Suprapubic skin (tissue), 4 donors: ENCODE results near the gene TWSG1.
A peak's percentile ranks its signal among the peaks of the same experiment; 100 is the strongest.

Experiments used
- POLR2A ChIP-seq, 2 donors: fragments of 450-650 bp; IDR thresholded peaks; one replicate each; pipeline ENCODE4 v1.6.1; 2017; ENCODE audit warnings: antibody characterized with exemption in 2 of 2, mild to moderate bottlenecking in 2 of 2, moderate library complexity in 2 of 2
- POLR2AphosphoS5 ChIP-seq, 3 donors: sonication (generic); formaldehyde crosslinking; IDR thresholded peaks; one replicate each; pipeline ENCODE4 v1.6.1; 2017; ENCODE audit warnings: antibody characterized with exemption in 3 of 3
- TF ChIP-seq, protein P1 (sequence below), 2 donors: fragments of 200-600 bp in 1 of 2; fragments of 450-650 bp in 1 of 2; sonication (generic) in 1 of 2; IDR thresholded peaks; one replicate each; pipeline ENCODE4 v1.5.1; 2016 to 2019; ENCODE audit warnings: antibody characterized with exemption in 2 of 2, mild to moderate bottlenecking in 1 of 2, moderate library complexity in 1 of 2

DNA sequence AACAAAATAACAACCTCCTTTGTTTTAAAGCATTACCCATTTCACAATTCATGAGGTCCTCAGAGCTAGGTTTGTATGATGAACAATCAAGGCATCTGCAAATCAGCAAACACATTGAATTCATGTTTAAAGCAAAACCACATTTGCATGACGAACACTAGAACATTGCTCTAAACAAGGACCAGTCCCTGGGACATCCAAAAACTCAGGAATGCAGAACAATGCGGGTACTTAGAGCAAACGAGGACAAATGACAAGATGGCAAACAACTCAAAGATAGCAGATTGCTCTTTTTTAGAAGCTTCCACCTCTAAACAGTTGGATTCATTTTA, 95.1 kb downstream of the TWSG1 start:
- TF ChIP-seq, protein P1, sequence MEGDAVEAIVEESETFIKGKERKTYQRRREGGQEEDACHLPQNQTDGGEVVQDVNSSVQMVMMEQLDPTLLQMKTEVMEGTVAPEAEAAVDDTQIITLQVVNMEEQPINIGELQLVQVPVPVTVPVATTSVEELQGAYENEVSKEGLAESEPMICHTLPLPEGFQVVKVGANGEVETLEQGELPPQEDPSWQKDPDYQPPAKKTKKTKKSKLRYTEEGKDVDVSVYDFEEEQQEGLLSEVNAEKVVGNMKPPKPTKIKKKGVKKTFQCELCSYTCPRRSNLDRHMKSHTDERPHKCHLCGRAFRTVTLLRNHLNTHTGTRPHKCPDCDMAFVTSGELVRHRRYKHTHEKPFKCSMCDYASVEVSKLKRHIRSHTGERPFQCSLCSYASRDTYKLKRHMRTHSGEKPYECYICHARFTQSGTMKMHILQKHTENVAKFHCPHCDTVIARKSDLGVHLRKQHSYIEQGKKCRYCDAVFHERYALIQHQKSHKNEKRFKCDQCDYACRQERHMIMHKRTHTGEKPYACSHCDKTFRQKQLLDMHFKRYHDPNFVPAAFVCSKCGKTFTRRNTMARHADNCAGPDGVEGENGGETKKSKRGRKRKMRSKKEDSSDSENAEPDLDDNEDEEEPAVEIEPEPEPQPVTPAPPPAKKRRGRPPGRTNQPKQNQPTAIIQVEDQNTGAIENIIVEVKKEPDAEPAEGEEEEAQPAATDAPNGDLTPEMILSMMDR (IDR thresholded peaks at IDR 0.05), result no peak
- no peak for TF ChIP-seq POLR2A (IDR thresholded peaks at IDR 0.05)
- peak in 1 of 3 donors; percentile 50 for TF ChIP-seq POLR2AphosphoS5 (IDR thresholded peaks at IDR 0.05)
